NCI-H128 (cell line): ENCODE data around the gene CNTNAP2.

Experiments
- DNase-seq: peaks from one replicate; lab custom pipeline; 2025; ENCODE audit not compliant: unreplicated experiment; lab: John Stamatoyannopoulos, UW

The CNTNAP2 gene

DNA sequence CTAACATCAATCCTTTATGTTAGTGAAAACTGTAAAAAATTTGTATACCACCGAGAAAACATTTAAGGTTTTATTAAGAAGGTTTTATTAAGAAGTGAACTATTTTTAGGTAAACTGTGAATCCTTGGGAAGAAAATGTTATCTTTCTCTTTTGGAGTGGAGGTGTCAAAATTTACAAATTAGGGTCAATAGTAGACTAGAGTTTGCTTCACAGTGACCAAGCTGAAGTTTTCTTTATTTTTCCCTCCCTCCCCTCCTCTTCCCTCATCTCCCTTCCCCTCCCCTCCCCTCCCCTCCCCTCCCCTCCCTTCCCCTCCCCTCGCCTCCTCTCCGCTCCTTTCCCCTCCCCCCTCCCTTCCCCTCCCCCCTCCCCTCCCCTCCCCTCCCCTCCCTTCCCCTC is 168.8 kb downstream of the CNTNAP2 start:
- no peak for DNase-seq

DNA sequence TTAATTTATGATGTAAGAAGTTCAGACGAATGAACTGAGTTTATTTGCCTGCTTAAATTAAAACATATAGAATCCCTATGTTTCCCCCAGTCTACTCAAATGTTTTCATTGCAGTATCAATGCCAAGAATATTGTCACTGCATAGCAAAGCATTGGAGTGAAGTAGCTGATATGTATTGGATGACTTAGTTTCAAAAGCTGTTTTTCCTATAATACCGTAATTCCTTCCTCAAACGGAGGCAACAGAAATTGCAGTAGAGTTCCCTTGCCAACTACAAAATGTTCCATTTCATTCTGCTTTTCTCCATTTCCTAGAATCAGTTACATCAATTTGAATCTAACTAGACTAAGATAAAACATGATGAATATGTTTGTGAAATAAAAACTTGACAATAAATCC is 174.1 kb downstream of the CNTNAP2 start:
- no peak for DNase-seq

DNA sequence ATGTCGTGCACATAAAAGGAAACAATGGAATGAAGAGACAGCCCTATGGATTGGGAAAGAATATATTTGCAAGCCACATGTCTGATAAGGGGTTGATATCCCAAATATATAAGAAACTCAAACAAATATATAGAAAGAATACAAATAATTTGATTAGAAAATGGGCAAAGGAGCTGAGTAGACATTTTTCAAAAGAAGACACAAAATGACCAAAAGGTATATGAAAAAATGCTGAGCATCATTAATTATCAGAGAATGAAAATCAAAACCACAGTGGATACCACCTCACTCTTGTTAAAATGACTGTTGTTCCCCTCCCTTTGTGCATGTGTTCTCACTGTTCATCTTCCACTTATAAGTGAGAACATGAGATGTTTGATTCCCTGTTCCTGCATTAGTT is 175.3 kb downstream of the CNTNAP2 start:
- DNase-seq, result no peak

DNA sequence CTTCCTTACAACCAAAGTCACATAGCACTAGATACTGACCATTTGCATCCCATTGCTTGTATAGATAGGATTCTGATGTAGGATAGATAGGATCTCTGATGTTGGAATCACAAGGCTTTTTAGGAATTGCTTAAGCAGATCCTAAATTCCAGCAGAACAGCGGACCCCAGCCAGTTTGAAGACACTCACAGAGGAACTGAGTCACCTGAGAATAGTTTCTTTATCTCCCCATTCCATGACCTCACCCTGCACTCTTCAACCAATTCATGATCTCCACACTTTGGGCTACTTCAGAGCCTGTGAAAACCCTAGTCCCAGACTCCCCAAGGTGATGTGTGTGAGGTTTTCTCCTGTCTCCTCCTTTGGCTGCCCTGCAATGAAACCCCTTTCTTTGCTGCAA is 179.4 kb downstream of the CNTNAP2 start:
- no peak for DNase-seq

DNA sequence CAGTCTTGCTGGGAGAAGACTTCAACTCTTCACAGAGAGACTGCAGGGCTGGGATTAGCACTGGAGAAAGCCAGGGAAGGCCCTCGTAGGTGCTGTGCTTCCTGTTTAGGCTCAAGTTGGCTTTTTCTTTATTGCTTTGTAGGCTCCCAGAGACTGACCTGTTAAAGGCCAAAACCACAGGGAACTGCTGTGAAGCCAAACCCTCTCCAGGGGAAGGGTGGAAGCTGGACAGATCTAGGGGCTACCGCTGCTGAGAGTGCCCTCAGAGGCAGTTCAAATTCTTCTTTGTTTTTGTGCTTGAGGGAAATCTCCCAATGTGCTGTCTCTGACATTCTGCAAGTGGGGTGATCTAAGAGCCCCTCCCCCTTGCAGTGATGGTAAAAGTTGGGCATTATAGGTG is 198.4 kb downstream of the CNTNAP2 start:
- DNase-seq, result no peak

DNA sequence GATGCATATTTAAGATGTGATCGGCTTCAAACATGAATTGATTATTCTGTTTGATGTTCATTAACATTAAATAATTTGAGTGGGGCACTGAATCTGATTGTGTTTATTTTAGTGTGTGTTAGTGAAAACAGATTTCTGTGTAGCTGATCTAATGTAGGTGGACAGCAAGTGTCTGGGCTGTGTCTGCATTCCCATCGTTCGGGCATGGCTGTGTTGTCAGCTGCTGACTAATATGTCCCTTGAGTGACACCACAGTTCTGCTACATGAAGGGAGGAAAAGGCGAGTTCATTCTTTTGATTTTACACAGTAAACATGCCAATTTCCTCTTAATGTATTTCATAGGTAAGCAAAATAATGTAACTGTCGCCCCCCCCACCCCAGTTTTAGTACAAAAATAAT is 203.0 kb downstream of the CNTNAP2 start:
- DNase-seq, result no peak

DNA sequence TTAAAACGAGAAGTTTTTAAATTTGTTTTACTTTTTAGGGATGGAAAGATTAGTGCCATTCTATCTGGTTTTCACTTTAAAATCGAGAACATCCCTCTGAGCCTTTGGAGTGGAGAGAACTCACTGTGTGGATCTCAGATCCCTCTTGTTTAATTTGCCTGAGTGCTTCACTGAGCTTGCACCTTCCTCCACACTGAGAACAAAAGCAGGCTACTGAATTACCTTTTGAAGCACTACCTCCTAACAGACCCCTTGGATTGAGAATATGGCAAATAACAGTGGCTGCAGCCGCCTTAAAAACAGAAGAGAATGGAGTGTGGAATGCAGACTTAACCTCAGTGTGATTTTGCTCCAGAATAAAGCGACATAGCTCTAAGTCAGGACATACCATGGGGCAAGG is 204.7 kb downstream of the CNTNAP2 start:
- DNase-seq, result no peak

DNA sequence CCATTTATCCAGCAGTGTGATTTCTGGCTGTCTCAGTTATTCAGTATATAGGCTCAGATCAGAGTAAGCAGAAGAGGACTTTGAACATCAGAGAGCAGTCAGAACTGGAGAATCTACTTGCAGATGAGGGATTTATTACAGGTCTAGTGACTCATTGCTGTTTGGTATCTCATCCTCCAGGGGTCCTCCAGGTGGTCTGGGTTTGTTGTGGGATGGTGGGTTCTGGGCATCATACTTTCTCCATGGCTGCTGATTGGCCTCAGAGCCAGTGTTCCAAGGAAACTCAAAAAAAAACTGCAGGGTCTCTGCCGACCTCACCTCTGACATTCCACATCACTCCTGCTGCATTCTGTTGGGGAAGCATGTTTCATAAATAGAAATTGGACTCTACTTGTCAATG is 214.8 kb downstream of the CNTNAP2 start:
- DNase-seq, result no peak

DNA sequence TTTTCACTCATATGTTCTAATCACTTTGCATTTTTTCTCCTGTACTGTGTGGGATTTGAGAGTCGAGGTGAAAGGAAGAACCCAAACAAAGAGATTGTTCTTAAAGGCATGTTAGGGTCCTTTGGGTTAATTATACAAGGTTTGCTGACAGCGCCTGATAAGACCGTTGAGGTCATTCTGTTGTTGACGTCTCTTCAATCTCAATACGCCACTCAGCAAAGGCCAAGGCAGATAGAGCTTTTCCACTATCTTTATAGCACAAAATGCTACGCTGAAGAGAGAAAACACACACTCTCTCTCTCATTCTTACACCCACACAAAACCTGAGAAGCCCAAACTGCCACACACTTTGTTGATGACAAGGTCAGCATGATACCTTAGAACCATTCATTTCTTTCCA is 228.7 kb downstream of the CNTNAP2 start:
- DNase-seq, result no peak

DNA sequence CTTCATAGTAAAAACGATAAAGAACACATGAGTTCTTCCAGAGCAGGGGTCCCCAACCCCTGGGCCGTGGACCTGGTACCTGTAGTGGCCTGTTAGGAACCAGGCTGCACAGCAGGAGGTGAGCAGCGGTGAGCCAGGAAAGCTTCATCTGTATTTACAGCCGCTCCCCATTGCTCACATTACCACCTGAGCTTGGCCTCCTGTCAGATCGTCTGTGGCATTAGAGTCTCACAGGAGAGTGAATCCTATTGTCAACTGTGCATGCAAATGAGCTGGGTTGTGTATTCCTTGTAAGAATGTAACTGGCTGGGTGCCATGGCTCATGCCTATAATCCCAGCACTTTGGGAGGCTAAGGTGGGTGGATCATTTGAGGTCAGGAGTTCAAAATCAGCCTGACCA is 229.5 kb downstream of the CNTNAP2 start:
- DNase-seq, result no peak

DNA sequence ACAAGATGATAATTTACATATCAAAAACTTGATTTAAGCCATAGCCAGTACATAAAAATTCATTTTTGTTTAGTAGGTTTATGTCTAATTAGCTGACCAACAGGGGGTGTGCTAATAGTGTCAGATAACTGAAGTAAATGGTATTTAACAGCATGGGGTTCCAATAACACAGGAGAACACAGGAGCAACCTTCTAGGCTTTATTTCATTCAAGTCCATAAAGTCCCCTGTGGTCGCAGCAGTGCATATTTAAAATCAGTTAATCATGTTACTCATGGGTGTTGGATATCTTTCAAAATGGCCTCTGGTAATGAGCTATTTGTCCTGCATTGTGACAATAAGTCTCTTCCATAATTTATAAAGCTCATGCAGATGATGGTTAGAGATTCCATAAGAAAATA is 238.6 kb downstream of the CNTNAP2 start:
- DNase-seq, result no peak

DNA sequence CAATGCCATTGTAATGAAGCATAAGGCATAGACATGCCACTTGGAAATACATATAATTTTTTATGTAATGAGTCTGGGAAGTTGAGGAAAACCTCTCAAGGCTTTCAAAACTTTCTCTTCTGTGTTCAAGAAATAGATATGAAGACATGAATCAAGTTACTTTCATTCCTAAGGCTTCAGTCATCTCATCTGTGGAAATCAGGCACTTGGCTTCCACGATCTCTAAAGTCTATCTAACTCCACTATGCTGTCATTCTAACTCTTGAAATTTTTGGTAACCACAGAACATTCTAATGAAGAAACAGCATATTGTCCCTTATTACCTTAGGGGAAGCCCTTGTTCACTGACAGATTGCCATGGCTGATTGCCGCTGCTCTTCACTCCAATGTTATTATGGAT is 242.6 kb downstream of the CNTNAP2 start:
- DNase-seq, result no peak

DNA sequence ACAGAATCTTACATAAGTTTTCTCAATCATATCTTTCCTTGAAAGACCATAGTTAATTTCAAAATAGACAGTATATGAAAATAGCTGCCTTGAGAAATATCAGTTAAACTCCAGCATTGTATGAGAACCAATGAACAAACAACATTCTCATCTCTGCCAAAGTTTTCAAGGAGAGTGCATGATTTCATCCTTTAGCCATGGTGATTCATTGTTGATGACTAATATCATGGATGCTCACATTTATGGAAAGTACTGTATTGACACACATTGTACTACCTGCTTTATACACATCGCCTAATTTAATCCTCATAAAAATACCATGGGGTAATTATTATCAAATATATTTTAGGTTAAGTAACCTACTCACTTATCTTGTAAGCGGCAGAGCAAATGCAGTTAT is 250.3 kb downstream of the CNTNAP2 start:
- no peak for DNase-seq

DNA sequence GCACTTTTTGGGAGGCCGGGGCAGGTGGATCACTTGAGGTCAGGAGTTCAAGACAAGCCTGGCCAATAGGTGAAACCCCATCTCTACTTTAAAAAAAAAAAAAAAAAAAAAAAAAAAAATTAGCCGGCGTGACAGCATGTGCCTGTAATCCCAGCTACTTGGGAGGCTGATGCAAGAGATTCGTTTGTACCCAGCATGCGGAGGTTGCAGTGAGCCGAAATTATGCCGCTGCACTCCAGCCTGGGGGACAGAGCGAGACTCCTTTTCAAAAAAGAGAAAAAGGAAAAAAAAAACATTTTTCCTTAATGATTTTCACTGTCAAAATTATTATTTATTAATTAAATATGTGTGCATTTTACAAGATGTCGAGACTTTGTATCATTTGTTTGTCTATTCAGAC is 253.6 kb downstream of the CNTNAP2 start:
- no peak for DNase-seq

DNA sequence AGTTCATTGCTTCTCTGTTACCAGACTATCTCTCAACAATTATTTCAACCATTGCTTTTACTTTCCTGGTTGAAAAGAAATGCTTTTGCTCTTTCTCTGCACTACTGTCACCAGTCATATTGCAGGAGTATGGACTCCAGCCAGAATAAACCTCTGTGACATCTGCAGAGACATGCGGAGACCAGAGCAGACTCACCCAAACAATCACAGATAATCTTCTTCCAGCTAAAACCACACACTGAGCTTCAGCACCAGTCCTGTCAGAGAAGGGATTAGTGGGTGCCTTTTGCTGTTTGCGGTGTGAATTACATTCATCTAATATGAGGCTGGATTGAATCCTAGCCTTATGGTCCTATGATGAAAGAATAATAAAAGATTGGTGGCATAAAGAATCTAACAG is 258.6 kb downstream of the CNTNAP2 start:
- DNase-seq, result no peak

DNA sequence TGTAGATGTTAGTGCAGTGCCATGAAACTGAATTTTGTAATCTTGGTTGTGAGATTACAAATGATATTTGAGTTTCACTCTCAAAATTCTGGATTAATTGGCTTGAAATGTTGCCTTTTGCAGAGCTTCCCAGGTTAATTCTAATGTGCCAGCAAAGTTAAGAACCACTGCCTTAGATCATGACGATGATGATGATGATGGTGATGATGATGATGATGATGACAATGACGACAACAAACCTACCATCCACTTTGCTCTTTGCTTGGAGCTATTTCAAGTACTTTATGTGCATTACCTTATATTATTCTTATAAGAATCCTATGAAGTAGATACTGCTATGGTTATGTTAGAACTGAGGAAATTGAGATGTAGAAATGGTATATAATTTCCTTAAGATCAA is 261.6 kb downstream of the CNTNAP2 start:
- no peak for DNase-seq

DNA sequence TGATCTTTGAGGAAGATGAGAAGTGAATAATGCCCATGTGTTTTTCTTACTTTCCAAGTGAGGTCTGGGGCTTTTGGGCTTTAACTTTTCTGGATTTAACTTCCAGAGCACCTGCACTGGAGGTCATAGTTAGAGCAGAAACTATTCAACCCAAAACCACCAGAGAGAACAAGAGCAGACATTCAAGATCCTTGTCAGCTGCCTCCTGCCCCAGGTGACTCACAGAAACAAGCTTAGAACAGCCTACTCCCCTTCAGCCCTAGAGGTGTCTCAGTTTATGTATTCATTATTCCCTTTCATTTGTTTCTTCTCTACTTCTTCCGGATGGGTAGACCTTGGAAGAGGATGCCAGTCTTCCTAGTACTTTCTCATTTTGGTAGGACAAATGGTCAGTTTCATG is 270.5 kb downstream of the CNTNAP2 start:
- no peak for DNase-seq

DNA sequence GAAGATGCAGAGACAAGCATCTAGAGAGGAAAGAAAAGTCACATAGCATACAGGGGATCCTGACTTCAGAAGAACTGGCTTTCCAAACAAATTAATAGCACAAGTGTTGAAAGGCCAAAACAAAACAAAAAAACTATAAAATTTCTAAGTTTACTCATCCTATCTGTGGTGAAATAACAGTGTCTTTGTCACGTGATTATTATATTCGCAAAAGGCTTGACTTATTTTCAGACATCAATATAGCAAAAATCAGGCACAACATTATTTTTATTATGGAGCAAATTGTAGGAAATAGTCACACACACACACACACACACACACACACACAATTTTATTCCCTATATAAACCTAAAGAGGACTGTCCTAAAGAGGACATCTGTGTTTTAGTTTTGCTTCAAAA is 272.3 kb downstream of the CNTNAP2 start:
- no peak for DNase-seq

DNA sequence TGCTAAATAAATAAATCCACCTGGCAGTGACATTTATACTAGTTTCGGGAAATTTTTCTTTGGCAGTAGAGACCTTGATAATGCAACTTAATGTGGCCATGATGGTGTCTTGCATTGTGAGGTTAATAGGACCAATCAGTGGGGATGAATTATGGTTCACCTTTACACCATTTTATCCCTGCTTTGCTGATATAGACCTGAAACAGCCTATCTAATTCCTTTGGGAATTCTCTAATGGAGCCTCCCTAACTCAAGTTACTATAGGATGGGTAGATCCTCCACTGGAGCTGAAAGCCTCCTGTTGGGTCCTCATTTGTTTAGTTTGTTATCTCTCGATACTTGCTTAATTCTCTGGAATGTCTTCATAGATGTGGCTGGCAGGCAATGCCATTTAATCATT is 276.7 kb downstream of the CNTNAP2 start:
- no peak for DNase-seq

DNA sequence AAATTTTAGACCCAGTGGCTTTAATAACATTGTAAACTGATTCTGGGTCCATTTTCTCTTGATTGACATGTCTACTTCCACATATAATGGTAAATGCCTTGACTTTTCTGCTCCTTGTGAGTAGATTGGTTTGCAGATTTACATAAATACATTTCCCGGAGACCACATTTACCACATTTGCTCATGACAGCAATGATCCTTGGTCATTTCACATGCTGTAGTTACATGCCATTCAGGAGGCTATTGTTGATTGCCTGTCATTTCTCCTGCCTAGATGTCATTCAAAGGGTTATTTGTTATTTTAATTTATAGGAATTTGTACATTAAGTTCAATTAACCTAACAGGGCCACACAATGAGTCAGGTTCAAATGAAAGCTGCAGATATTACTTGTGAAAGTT is 280.5 kb downstream of the CNTNAP2 start:
- DNase-seq, result no peak

DNA sequence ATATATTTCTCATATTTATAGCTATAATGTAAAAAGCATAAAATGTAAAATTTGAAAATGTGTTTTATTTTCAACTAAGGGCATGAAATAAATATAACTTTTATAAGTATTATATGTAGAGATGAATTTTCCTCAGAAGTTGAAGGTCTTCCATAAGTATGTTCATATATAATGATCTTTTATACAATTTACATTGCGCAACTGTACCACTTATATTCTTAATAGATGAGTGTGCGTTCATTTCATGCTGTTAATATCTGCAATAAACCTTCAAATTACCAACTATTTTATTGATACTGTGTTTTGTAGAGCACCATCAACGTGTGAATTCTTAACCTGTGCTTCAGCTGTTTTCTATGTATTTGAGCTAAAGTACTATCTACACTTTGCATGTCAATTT is 285.3 kb downstream of the CNTNAP2 start:
- no peak for DNase-seq

DNA sequence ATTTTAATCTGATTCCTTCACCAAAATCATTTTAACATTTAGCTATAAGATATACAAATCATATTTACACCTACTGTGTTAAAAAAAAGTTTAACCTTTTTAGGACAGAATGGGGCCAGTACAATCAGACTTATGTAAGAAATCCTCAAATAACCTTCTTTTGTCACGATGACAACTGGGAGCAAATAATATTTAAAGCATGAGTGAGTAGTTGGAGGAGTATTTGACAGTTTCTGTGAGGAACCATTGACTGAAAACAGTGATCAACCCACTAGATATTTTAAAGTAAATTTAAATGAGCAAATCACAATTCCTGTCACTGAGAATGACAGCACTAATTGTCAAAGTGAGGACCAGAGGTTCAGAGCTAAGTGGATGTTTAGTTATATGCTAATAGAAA is 289.1 kb downstream of the CNTNAP2 start:
- no peak for DNase-seq

DNA sequence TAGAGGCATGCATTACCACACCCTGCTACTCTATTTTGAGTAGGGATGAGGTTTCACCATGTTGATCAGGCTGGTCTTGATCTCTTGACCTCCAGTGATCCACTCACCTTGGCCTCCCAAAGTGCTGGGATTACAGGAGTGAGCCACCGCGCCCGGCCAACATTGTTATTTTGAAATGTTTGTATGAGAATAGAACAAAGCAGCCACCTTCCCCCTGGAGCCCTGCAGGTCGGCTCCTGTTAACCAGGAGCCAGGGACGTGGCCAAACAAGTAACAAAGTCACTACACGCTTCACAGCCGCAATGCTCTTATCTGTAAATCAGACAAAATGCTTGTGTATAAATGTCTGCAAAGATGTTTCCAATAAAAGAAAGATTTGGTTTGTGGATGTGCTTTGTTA is 295.4 kb downstream of the CNTNAP2 start:
- DNase-seq, result no peak

DNA sequence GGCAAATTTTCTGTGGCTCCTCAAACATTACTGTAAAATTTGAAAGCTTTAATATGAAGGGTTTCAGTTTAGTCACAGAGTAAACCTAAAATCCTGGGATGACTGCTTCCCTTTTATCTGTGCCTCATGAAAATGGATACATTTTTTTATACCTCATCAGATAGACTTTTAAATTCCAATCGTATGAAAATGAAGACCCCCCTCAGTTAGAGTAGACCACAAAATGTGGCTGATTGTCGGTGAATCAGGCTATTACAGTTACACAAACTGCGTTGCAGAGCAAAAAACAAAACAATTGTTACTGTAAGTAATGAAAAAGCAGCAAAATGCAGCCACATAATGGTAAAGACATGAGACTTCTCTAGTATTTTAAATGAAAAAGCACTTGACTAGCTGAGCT is 296.2 kb downstream of the CNTNAP2 start:
- DNase-seq, result no peak
